ENCODE measurements around the gene TRIM37. TPM values are rescaled to one million over a fixed set of nuclear protein-coding genes. Genes with fewer than 3 reads are reported as not detected.
"Not testable (repeated sequence)": the region's sequence is repeated elsewhere in the genome, so short reads cannot be mapped to it uniquely, and the experiment has no call there.

TRIM37 gene
- total and polyA plus RNA-seq, 2 experiments from 2014 or later, result 25.6 to 30.0 TPM

DNA sequence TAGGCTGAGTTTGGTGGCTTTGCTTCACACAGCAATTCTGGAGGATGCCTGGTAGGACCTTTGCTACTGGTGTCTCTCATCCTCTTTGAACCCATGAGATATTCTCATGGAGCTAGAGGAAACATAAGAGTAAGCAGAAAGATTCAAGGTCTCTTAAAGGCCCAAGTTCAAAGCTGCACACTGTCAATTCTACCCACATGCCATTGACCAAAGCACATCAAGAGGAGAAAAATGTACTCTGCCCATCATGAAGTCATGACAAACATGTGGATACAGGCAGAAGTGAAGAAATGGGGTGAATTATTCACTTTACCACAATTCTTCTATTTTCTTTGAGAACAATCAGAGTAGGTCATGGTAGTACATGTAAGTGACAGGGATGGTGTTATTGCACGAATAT lies 35.2 kb upstream of the TRIM37 start:
- Histone ChIP-seq H3K27me3 (no peaks in the 10 kb centered on the region), H3K27ac (no peak overlapping the region), H3K36me3 (no peaks in the 10 kb centered on the region), H3K9me3 (ENCODE audit: low read depth) (no peaks in the 10 kb centered on the region), H3K4me1 (ENCODE audit: low read depth) (no peaks in the 10 kb centered on the region), H3K4me3 (no peak overlapping the region)
- no peak for DNase-seq (ENCODE audit: low read depth in 1 of 2, low spot score in 1 of 2)
- TF ChIP-seq, protein P1, sequence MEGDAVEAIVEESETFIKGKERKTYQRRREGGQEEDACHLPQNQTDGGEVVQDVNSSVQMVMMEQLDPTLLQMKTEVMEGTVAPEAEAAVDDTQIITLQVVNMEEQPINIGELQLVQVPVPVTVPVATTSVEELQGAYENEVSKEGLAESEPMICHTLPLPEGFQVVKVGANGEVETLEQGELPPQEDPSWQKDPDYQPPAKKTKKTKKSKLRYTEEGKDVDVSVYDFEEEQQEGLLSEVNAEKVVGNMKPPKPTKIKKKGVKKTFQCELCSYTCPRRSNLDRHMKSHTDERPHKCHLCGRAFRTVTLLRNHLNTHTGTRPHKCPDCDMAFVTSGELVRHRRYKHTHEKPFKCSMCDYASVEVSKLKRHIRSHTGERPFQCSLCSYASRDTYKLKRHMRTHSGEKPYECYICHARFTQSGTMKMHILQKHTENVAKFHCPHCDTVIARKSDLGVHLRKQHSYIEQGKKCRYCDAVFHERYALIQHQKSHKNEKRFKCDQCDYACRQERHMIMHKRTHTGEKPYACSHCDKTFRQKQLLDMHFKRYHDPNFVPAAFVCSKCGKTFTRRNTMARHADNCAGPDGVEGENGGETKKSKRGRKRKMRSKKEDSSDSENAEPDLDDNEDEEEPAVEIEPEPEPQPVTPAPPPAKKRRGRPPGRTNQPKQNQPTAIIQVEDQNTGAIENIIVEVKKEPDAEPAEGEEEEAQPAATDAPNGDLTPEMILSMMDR (IDR thresholded peaks at IDR 0.05; ENCODE audit: low read depth, low read length), result no peak

DNA sequence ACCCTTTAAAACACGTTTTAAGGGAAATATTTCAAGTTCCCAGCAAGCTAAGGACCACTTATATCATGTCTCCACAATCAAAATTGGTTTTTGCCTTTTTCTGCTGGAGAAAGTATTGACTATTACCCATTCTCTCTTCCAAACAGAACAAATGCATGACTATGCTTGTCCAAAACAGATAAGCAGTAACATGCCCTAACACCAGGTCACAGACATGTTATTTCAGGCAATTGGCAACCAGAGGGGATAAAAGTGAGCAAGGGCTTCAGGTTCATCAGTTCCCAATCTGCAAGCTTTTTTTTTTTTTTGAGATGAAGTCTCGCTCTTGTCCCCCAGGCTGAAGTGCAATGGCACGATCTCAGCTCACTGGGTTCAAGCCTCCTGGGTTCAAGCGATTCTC lies 33.3 kb upstream of the TRIM37 start:
- no peaks in the 10 kb centered on the region for H3K9me3 ChIP-seq (ENCODE audit: low read depth)

DNA sequence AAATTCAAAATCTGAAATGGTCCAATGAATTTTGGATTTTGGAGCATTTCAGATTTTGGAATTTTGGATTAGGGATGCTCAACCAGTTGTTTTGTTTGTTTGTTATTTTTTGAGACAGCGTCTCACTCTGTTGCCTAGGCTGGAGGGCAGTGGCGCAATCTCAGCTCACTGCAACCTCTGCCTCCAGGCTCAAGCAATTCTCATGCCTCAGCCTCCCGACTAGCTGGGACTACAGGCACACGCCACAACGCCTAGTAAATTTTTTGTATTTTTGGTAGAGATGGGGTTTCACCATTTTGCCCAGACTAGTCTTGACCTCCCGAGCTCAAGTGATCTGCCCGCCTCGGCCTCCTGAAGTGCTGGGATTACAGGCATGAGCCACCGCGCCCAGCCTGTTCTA lies 31.7 kb upstream of the TRIM37 start:
- H3K4me1 ChIP-seq (ENCODE audit: low read depth); DNase-seq (ENCODE audit: low read depth in 1 of 2, low spot score in 1 of 2); H3K9me3 ChIP-seq (ENCODE audit: low read depth); H3K27ac ChIP-seq; H3K4me3 ChIP-seq; H3K36me3 ChIP-seq; H3K27me3 ChIP-seq: not testable (repeated sequence)

More for the DNA sequence above, 33.3 kb upstream of the TRIM37 start:
- Histone ChIP-seq H3K4me1 (ENCODE audit: low read depth) (no peaks in the 10 kb centered on the region), H3K36me3 (no peaks in the 10 kb centered on the region), H3K27ac (no peak overlapping the region), H3K4me3 (no peak overlapping the region), H3K27me3 (no peaks in the 10 kb centered on the region)
- no peak for DNase-seq (ENCODE audit: low read depth in 1 of 2, low spot score in 1 of 2)
- TF ChIP-seq, protein P1 (IDR thresholded peaks at IDR 0.05; ENCODE audit: low read depth, low read length), result no peak

DNA sequence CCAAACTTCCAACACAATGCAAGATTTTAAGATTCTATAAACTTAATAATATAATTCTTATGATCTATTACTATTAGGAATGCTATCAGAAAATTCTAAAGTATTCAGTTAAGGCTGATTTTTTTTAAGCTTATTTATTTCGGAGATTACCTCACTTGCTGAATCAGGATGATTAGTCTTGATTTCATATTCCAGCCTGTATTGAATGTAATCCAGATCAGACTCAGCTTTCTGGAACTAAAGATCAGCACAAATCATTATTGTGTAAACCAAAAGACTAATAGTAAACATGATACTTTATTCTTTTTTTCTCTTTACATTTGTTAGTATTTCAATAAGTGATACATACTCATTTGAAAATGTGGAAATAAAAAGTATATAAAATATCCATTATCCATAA lies 24.5 kb upstream of the TRIM37 start:
- Histone ChIP-seq H3K27me3 (no peaks in the 10 kb centered on the region), H3K36me3 (no peaks in the 10 kb centered on the region), H3K9me3 (ENCODE audit: low read depth) (no peaks in the 10 kb centered on the region), H3K27ac (no peak overlapping the region), H3K4me3 (no peak overlapping the region), H3K4me1 (ENCODE audit: low read depth) (no peaks in the 10 kb centered on the region)
- TF ChIP-seq, protein P1 (IDR thresholded peaks at IDR 0.05; ENCODE audit: low read depth, low read length), result no peak
- DNase-seq (ENCODE audit: low read depth in 1 of 2, low spot score in 1 of 2), result no peak

DNA sequence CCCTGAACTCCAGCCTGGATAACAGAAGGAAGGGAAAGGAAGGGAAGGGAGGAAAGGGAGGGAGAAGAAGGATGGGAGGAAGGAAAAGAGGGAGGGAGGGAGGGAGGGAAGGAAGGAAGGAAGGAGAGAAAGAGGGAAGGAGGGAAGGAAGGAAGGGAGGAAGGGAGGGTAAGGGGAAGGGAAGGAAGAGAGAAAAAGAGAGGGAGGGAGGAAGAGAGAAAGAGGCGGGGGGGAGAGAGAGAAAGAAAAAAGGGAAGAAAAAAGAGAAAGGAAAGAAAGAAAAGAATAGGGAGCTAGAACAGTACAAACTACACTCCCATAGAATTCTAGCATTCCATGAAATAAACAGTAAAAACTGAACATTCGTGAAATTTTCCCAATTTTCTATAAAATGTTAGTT lies 23.1 kb upstream of the TRIM37 start:
- Histone ChIP-seq H3K27ac (no peak overlapping the region), H3K9me3 (ENCODE audit: low read depth) (no peaks in the 10 kb centered on the region), H3K27me3 (no peaks in the 10 kb centered on the region), H3K36me3 (no peaks in the 10 kb centered on the region), H3K4me3 (no peak overlapping the region), H3K4me1 (ENCODE audit: low read depth) (no peaks in the 10 kb centered on the region)
- no peak for DNase-seq (ENCODE audit: low read depth in 1 of 2, low spot score in 1 of 2)
- TF ChIP-seq, protein P1 (IDR thresholded peaks at IDR 0.05; ENCODE audit: low read depth, low read length), result no peak

GRCh38 chr17:59126809-59127417 lies 20.2 kb upstream of the TRIM37 start:
- Histone ChIP-seq H3K4me3 (no peak overlapping the region), H3K27ac (no peak overlapping the region), H3K9me3 (ENCODE audit: low read depth) (no peaks in the 10 kb centered on the region), H3K36me3 (no peaks in the 10 kb centered on the region), H3K4me1 (ENCODE audit: low read depth) (no peaks in the 10 kb centered on the region), H3K27me3 (no peaks in the 10 kb centered on the region)
- TF ChIP-seq, protein P1 (IDR thresholded peaks at IDR 0.05; ENCODE audit: low read depth, low read length), result no peak
- DNase-seq (ENCODE audit: low read depth in 1 of 2, low spot score in 1 of 2), result no peak

Data from cardiac muscle cell (in vitro differentiated cells and primary cell).